Peyer's patch (tissue), 4 donors: ENCODE measurements around the gene UACA.

Experiments used
- CTCF ChIP-seq, 6 experiments: fragments of 450-650 bp in 4 of 6; fragments of 200-600 bp in 2 of 6; sonication (generic) in 1 of 6; IDR thresholded peaks; one replicate each; pipeline ENCODE4 v1.5.1; 2017 to 2019; ENCODE audit warnings: antibody characterized with exemption in 6 of 6, mild to moderate bottlenecking in 3 of 6, moderate library complexity in 1 of 6
- POLR2A ChIP-seq, 2 donors: fragments of 450-650 bp; IDR thresholded peaks; one replicate each; pipeline ENCODE4 v1.5.1; 2017; ENCODE audit warnings: antibody characterized with exemption in 2 of 2, mild to moderate bottlenecking in 2 of 2, moderate library complexity in 2 of 2

GRCh38 chr15:70611286-70611685 lies 152.1 kb downstream of the UACA start:
- TF ChIP-seq CTCF (IDR thresholded peaks at IDR 0.05) (no peak), POLR2A (IDR thresholded peaks at IDR 0.05) (no peak)
